ENCODE data around the gene CENPU.

Gene CENPU

DNA sequence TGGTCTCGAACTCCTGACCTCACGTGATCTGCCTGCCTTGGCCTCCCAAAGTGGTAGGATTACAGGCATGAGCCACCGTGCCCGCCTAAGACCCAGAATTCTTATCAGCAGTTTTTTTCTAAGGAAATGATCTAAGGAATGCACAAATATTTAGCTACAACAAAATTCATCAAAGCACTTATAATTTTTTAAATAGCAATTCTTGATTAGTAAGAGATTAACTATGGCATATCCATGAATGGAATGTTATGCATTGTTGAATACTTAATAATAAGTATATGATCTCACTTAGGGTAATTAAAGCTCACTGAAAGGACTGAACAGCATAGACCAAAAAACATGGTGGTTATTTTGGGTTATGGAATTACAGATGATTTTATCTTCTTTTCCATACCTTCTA is 18.4 kb downstream of the CENPU start:
- no peak for TF ChIP-seq GABPA (IDR thresholded peaks at IDR 0.05; ENCODE audit: low read depth)
- TF ChIP-seq, protein P1, sequence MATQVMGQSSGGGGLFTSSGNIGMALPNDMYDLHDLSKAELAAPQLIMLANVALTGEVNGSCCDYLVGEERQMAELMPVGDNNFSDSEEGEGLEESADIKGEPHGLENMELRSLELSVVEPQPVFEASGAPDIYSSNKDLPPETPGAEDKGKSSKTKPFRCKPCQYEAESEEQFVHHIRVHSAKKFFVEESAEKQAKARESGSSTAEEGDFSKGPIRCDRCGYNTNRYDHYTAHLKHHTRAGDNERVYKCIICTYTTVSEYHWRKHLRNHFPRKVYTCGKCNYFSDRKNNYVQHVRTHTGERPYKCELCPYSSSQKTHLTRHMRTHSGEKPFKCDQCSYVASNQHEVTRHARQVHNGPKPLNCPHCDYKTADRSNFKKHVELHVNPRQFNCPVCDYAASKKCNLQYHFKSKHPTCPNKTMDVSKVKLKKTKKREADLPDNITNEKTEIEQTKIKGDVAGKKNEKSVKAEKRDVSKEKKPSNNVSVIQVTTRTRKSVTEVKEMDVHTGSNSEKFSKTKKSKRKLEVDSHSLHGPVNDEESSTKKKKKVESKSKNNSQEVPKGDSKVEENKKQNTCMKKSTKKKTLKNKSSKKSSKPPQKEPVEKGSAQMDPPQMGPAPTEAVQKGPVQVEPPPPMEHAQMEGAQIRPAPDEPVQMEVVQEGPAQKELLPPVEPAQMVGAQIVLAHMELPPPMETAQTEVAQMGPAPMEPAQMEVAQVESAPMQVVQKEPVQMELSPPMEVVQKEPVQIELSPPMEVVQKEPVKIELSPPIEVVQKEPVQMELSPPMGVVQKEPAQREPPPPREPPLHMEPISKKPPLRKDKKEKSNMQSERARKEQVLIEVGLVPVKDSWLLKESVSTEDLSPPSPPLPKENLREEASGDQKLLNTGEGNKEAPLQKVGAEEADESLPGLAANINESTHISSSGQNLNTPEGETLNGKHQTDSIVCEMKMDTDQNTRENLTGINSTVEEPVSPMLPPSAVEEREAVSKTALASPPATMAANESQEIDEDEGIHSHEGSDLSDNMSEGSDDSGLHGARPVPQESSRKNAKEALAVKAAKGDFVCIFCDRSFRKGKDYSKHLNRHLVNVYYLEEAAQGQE (IDR thresholded peaks at IDR 0.05; ENCODE audit: insufficient replicate concordance, low read depth) = no peak
- TF ChIP-seq POLR2AphosphoS5 (IDR thresholded peaks at IDR 0.05; ENCODE audit: low read depth) = no peak
- TF ChIP-seq, protein P2, sequence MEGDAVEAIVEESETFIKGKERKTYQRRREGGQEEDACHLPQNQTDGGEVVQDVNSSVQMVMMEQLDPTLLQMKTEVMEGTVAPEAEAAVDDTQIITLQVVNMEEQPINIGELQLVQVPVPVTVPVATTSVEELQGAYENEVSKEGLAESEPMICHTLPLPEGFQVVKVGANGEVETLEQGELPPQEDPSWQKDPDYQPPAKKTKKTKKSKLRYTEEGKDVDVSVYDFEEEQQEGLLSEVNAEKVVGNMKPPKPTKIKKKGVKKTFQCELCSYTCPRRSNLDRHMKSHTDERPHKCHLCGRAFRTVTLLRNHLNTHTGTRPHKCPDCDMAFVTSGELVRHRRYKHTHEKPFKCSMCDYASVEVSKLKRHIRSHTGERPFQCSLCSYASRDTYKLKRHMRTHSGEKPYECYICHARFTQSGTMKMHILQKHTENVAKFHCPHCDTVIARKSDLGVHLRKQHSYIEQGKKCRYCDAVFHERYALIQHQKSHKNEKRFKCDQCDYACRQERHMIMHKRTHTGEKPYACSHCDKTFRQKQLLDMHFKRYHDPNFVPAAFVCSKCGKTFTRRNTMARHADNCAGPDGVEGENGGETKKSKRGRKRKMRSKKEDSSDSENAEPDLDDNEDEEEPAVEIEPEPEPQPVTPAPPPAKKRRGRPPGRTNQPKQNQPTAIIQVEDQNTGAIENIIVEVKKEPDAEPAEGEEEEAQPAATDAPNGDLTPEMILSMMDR (IDR thresholded peaks at IDR 0.05; ENCODE audit: insufficient read depth, low read length) = no peak
- TF ChIP-seq SPI1 (IDR thresholded peaks at IDR 0.05; ENCODE audit: borderline replicate concordance, low read depth) = no peak
- no peaks in the 10 kb centered on the region for H3K27me3 ChIP-seq (ENCODE audit: insufficient read depth, poor library complexity, severe bottlenecking)
- DNase-seq (ENCODE audit: low read depth in 1 of 2, low spot score in 1 of 2) = no peak
- no peak overlapping the region for H3K27ac ChIP-seq (replicated peaks)
- no peak overlapping the region for H3K4me3 ChIP-seq (replicated peaks; ENCODE audit: insufficient read depth, low read length)

DNA sequence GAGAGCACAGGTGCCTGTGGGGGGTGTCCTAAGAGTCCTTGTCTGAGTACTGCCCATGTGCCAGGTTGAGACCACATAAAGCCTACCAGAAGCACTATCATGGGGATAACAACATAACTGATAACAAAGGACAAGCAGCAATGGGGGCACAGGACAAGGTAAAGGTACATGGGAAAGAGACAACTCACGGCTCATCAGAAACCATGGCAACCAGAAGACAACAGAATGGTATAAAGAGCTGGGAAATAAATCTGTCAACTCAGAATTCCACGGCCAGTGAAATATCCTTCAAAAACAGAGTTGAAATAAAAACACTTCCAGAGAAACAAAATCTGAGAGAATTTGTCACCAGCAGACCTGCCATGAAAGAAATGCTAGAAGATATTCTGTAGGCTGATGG is 20.0 kb downstream of the CENPU start:
- no peak for DNase-seq (ENCODE audit: low read depth in 1 of 2, low spot score in 1 of 2)
- TF ChIP-seq GABPA (IDR thresholded peaks at IDR 0.05; ENCODE audit: low read depth) = no peak
- TF ChIP-seq, protein P2 (IDR thresholded peaks at IDR 0.05; ENCODE audit: insufficient read depth, low read length) = no peak
- no peak for TF ChIP-seq SPI1 (IDR thresholded peaks at IDR 0.05; ENCODE audit: borderline replicate concordance, low read depth)
- TF ChIP-seq POLR2AphosphoS5 (IDR thresholded peaks at IDR 0.05; ENCODE audit: low read depth) = no peak
- no peaks in the 10 kb centered on the region for H3K27me3 ChIP-seq (ENCODE audit: insufficient read depth, poor library complexity, severe bottlenecking)

DNA sequence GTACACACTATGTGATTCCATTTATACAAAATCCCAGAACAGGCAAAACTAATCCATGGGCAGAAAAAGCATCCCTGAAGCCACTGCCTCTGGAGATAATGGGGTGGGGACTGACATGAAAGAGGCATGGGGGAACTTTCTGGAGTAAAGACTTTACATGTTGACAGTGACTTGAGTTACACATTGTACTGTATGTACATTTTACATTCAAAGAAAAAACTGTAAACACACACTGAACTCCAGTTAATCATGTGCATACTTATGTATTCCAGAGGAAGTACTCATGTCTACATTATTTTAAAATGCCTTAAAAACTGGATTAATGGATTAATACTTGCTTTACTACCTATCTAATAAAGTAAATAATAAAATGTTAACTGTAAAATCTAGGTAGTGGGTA is 21.6 kb downstream of the CENPU start:
- TF ChIP-seq SPI1 (IDR thresholded peaks at IDR 0.05; ENCODE audit: borderline replicate concordance, low read depth) = no peak
- TF ChIP-seq, protein P1 (IDR thresholded peaks at IDR 0.05; ENCODE audit: insufficient replicate concordance, low read depth) = no peak
- TF ChIP-seq, protein P2 (IDR thresholded peaks at IDR 0.05; ENCODE audit: insufficient read depth, low read length) = no peak
- no peak for TF ChIP-seq POLR2AphosphoS5 (IDR thresholded peaks at IDR 0.05; ENCODE audit: low read depth)
- TF ChIP-seq GABPA (IDR thresholded peaks at IDR 0.05; ENCODE audit: low read depth) = no peak
- Histone ChIP-seq H3K27me3 (ENCODE audit: insufficient read depth, poor library complexity, severe bottlenecking) (no peaks in the 10 kb centered on the region), H3K27ac (replicated peaks) (no peak overlapping the region), H3K4me3 (replicated peaks; ENCODE audit: insufficient read depth, low read length) (no peak overlapping the region)
- DNase-seq (ENCODE audit: low read depth in 1 of 2, low spot score in 1 of 2) = no peak

More for the DNA sequence above, 20.0 kb downstream of the CENPU start:
- no peak overlapping the region for H3K27ac ChIP-seq (replicated peaks)
- H3K4me3 ChIP-seq (replicated peaks; ENCODE audit: insufficient read depth, low read length) = no peak overlapping the region

DNA sequence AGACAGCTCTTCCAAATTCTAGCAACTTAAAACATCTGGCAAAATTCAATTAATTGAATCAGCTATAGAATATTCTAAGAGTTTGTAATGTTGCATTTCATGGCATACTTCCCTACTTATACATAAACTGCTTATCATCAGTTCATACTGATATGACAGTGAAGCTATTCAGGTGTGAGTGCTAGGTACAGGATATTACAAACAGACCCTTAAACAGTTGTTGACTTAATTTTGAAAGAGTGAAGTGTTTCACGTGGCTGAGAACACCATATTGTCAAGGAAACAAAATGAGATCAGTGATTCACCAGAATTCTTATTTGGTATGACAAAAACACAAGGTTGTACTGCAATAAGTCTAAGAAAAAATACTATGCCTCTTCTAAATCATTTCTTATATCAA is 27.4 kb downstream of the CENPU start:
- TF ChIP-seq GABPA (IDR thresholded peaks at IDR 0.05; ENCODE audit: low read depth) = no peak
- TF ChIP-seq, protein P1 (IDR thresholded peaks at IDR 0.05; ENCODE audit: insufficient replicate concordance, low read depth) = no peak
- no peak for TF ChIP-seq SPI1 (IDR thresholded peaks at IDR 0.05; ENCODE audit: borderline replicate concordance, low read depth)
- no peak for TF ChIP-seq POLR2AphosphoS5 (IDR thresholded peaks at IDR 0.05; ENCODE audit: low read depth)
- TF ChIP-seq, protein P2 (IDR thresholded peaks at IDR 0.05; ENCODE audit: insufficient read depth, low read length) = no peak
- no peak overlapping the region for H3K27ac ChIP-seq (replicated peaks)
- no peak overlapping the region for H3K4me3 ChIP-seq (replicated peaks; ENCODE audit: insufficient read depth, low read length)
- no peak for DNase-seq (ENCODE audit: low read depth in 1 of 2, low spot score in 1 of 2)
- H3K27me3 ChIP-seq (ENCODE audit: insufficient read depth, poor library complexity, severe bottlenecking) = no peaks in the 10 kb centered on the region
